ENCODE measurements around the gene TAF1B. TPM values are rescaled to one million over a fixed set of nuclear protein-coding genes. Genes with fewer than 3 reads are reported as not detected.

Gene TAF1B
- total RNA-seq, 2 donors from 2014 or later = 34.4 to 42.3 TPM

GRCh38 chr2:9803023-9803805, 40.1 kb upstream of the TAF1B start:
- H3K4me3 Mint-ChIP-seq = no peak overlapping the region
- H3K9me3 Mint-ChIP-seq = no peaks in the 10 kb centered on the region
- ATAC-seq (no peak), DNase-seq (ENCODE audit: low spot score) (no peak)
- no peak overlapping the region for H3K27ac Mint-ChIP-seq
- H3K27me3 Mint-ChIP-seq = no peaks in the 10 kb centered on the region
- no peaks in the 10 kb centered on the region for H3K36me3 Mint-ChIP-seq
- H3K4me1 Mint-ChIP-seq (ENCODE audit: low read depth in 2 of 2) = peaks cover 23% of the 10 kb centered on the region in 2 donors

- H3K36me3 Mint-ChIP-seq = no peaks in the 10 kb centered on the region
- H3K27me3 Mint-ChIP-seq = no peaks in the 10 kb centered on the region
- H3K4me3 Mint-ChIP-seq = no peak overlapping the region
- peaks cover 5 to 6% of the 10 kb centered on the region in 2 donors for H3K4me1 Mint-ChIP-seq (ENCODE audit: low read depth in 2 of 2)
- H3K9me3 Mint-ChIP-seq = no peaks in the 10 kb centered on the region
- ATAC-seq = no peak
- no peak overlapping the region for H3K27ac Mint-ChIP-seq
- no peak for DNase-seq (ENCODE audit: low spot score)
Measured at GRCh38 chr2:9805435-9806297, 37.6 kb upstream of the TAF1B start.

- ATAC-seq (no peak), DNase-seq (ENCODE audit: low spot score) (no peak)
- H3K27ac Mint-ChIP-seq = no peak overlapping the region
- no peaks in the 10 kb centered on the region for H3K9me3 Mint-ChIP-seq
- no peaks in the 10 kb centered on the region for H3K27me3 Mint-ChIP-seq
- no peak overlapping the region for H3K4me3 Mint-ChIP-seq
- no peaks in the 10 kb centered on the region for H3K36me3 Mint-ChIP-seq
- H3K4me1 Mint-ChIP-seq (ENCODE audit: low read depth in 2 of 2) = peaks cover 2 to 4% of the 10 kb centered on the region in 2 donors
Measured at GRCh38 chr2:9806298-9806610, 37.0 kb upstream of the TAF1B start.

GRCh38 chr2:9806656-9807055, 36.6 kb upstream of the TAF1B start:
- no peaks in the 10 kb centered on the region for H3K27me3 Mint-ChIP-seq
- no peaks in the 10 kb centered on the region for H3K4me1 Mint-ChIP-seq (ENCODE audit: low read depth in 2 of 2)
- no peak for ATAC-seq
- no peak overlapping the region for H3K4me3 Mint-ChIP-seq
- no peaks in the 10 kb centered on the region for H3K9me3 Mint-ChIP-seq
- DNase-seq (ENCODE audit: low spot score) = no peak
- H3K27ac Mint-ChIP-seq = no peak overlapping the region
- no peaks in the 10 kb centered on the region for H3K36me3 Mint-ChIP-seq

DNA sequence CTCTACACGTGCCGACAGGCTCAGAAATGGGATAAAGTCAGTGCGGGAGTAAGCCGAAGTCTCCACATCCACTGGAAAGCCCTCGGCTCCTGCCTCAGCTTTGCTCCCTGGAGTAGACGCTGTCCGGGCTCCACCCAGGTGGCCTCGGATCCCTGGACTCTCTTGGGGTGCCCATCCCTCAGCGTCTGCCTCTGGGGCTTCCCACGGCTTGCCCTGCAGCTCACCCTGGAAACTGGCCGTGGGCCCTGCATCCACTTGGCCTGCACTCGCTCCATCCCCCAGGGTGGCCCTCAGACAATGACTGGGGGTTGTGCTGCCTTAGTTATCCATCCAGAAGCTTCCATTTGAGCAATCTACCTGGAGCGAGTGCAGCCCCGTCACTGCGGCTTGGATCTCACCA, 36.2 kb upstream of the TAF1B start:
- ATAC-seq = no peak
- Mint-ChIP-seq H3K9me3 (no peaks in the 10 kb centered on the region), H3K27me3 (no peaks in the 10 kb centered on the region), H3K36me3 (no peaks in the 10 kb centered on the region), H3K4me1 (ENCODE audit: low read depth in 2 of 2) (no peaks in the 10 kb centered on the region), H3K27ac (no peak overlapping the region), H3K4me3 (no peak overlapping the region)
- no peak for DNase-seq (ENCODE audit: low spot score)

DNA sequence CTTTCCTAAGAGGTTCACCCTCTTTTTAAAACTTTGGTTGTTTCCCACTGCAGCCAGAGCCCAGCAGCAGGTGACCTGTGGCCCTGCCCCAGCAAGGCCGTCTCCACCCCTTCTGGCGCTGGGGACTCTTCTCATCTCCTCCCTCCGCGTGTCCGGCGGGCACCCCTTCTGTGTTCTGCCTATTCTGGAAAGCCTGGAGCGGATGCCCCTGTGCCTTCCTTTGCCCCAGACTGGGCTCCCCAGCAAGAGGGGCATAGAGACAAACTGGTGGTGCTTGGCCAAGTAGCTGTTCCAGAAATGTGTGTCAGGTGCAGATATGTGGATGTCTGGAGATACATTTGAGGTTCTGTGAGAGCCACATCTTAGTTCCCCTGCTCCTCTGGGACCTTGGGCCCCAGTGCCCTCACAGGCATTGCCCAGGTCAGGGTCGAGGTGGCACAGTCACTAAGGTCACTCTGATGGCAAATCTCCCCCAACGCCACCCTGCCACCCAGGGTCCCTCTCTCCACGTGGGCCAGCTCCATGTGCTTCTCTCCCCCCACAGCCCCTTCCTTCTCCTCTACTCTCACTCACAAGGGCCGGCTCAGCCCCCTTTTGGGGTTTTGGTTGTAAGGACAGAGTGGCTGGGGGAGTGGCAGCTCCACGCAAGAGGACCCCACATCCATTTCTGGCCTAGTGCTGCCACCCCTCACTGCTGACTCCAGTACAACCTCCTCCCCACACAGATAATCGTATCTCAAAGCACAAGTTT, 35.5 kb upstream of the TAF1B start:
- Mint-ChIP-seq H3K27ac (no peak overlapping the region), H3K27me3 (peaks cover 0 to 2% of the 10 kb centered on the region in 2 donors), H3K9me3 (no peaks in the 10 kb centered on the region), H3K36me3 (no peaks in the 10 kb centered on the region), H3K4me1 (ENCODE audit: low read depth in 2 of 2) (peaks cover under 1 to 1% of the 10 kb centered on the region in 2 donors), H3K4me3 (no peak overlapping the region)
- DNase-seq (ENCODE audit: low spot score) (no peak), ATAC-seq (no peak)

GRCh38 chr2:9808334-9809063, 34.8 kb upstream of the TAF1B start:
- H3K4me1 Mint-ChIP-seq (ENCODE audit: low read depth in 2 of 2) = peaks cover 4 to 6% of the 10 kb centered on the region in 2 donors
- H3K27me3 Mint-ChIP-seq = peaks cover 3 to 7% of the 10 kb centered on the region in 2 donors
- no peak overlapping the region for H3K27ac Mint-ChIP-seq
- H3K4me3 Mint-ChIP-seq = no peak overlapping the region
- H3K9me3 Mint-ChIP-seq = no peaks in the 10 kb centered on the region
- no peaks in the 10 kb centered on the region for H3K36me3 Mint-ChIP-seq
- ATAC-seq (no peak), DNase-seq (ENCODE audit: low spot score) (no peak)

DNA sequence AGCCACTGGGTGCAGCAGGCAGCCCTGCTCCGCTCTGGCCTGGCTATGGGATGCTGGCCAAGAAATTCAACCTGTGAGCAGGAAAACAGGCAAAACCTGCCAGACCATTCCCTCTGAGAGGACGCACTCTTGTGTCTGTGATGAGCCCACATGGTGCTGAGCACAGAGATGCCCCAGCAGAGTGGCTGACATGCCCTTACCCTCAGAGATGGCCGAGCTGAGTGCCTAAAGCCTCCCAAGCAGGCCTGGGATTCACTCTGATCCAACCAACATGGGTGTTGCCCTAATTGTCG, 34.3 kb upstream of the TAF1B start:
- no peaks in the 10 kb centered on the region for H3K36me3 Mint-ChIP-seq
- no peak for DNase-seq (ENCODE audit: low spot score)
- H3K4me1 Mint-ChIP-seq (ENCODE audit: low read depth in 2 of 2) = peaks cover 6 to 8% of the 10 kb centered on the region in 2 donors
- H3K4me3 Mint-ChIP-seq = no peak overlapping the region
- no peak overlapping the region for H3K27ac Mint-ChIP-seq
- peaks cover 6 to 7% of the 10 kb centered on the region in 2 donors for H3K27me3 Mint-ChIP-seq
- no peaks in the 10 kb centered on the region for H3K9me3 Mint-ChIP-seq
- ATAC-seq = no peak

- peak in 1 of 2 donors; percentile 4 for ATAC-seq
- H3K27ac Mint-ChIP-seq = no peak overlapping the region
- H3K4me1 Mint-ChIP-seq (ENCODE audit: low read depth in 2 of 2) = peaks cover 6 to 8% of the 10 kb centered on the region in 2 donors
- no peak overlapping the region for H3K4me3 Mint-ChIP-seq
- H3K9me3 Mint-ChIP-seq = no peaks in the 10 kb centered on the region
- H3K27me3 Mint-ChIP-seq = peaks cover 6 to 7% of the 10 kb centered on the region in 2 donors
- no peaks in the 10 kb centered on the region for H3K36me3 Mint-ChIP-seq
- DNase-seq (ENCODE audit: low spot score) = peak; percentile 39
Measured at GRCh38 chr2:9809448-9810088, 33.7 kb upstream of the TAF1B start.

DNA sequence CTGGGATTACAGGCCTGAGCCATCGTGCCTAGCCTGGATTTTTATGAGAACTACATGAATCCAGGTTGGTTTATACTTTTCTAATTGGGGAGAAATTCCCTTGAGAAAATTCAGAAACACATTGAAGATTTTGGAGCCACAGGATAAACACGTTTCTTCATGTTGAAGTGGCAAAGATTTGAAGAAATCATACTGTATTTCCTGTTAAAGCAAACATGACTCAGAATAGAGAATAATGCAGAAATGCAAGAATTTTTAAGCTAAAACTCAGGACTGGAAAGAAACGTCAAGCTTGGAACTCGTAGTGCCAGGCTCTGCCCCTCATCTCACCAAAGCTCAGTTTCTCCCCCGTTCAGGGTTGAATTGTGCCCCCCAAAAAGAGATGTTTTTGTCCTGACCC, 32.1 kb upstream of the TAF1B start:
- no peak overlapping the region for H3K27ac Mint-ChIP-seq
- no peaks in the 10 kb centered on the region for H3K36me3 Mint-ChIP-seq
- peaks cover 7 to 16% of the 10 kb centered on the region in 2 donors for H3K27me3 Mint-ChIP-seq
- H3K9me3 Mint-ChIP-seq = no peaks in the 10 kb centered on the region
- no peak for DNase-seq (ENCODE audit: low spot score)
- H3K4me3 Mint-ChIP-seq = no peak overlapping the region
- ATAC-seq = no peak
- H3K4me1 Mint-ChIP-seq (ENCODE audit: low read depth in 2 of 2) = peaks cover 8 to 13% of the 10 kb centered on the region in 2 donors

- Mint-ChIP-seq H3K27me3 (peaks cover 7 to 16% of the 10 kb centered on the region in 2 donors), H3K27ac (no peak overlapping the region), H3K4me3 (no peak overlapping the region), H3K4me1 (ENCODE audit: low read depth in 2 of 2) (peaks cover 8 to 13% of the 10 kb centered on the region in 2 donors), H3K36me3 (no peaks in the 10 kb centered on the region), H3K9me3 (no peaks in the 10 kb centered on the region)
- DNase-seq (ENCODE audit: low spot score) (no peak), ATAC-seq (no peak)
Measured at GRCh38 chr2:9811679-9812511, 31.4 kb upstream of the TAF1B start.

DNA sequence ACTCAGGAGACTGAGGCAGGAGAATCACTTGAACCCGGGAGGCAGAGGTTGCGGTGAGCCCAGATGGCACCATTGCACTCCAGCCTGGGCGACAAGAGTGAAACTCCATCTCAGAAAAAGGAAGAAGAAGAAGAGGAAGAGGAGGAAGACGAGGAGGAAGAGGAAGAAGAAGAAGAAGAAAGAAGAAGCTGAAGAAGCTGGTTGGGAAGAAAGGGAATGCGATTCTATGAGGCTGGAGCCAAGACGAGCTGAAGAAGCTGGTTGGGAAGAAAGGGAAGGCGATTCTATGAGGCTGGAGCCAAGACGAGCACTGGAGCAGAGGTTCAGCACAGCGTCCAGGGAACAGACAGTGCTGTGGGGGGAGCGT, 30.3 kb upstream of the TAF1B start:
- Mint-ChIP-seq H3K36me3 (no peaks in the 10 kb centered on the region), H3K4me1 (ENCODE audit: low read depth in 2 of 2) (peaks cover 8 to 13% of the 10 kb centered on the region in 2 donors), H3K4me3 (no peak overlapping the region), H3K27me3 (peaks cover 7 to 16% of the 10 kb centered on the region in 2 donors), H3K9me3 (no peaks in the 10 kb centered on the region), H3K27ac (peak overlapping the region in 1 of 2 donors; percentile 46)
- no peak for DNase-seq (ENCODE audit: low spot score)
- no peak for ATAC-seq

All from natural killer cell treated with Interleukin-12 subunit alpha and Interleukin-12 subunit beta and Interleukin-15 and Interleukin-18, amount 100 ng/mL, for 72 hours (primary cell).